T-helper 2 cell treated with Interferon-gamma antibody and Interleukin-4, amounts not matched to agents 100 ng/mL and 5 ng/mL, for 36 hours (primary cell): ENCODE measurements around the gene COLEC12. TPM values are rescaled to one million over a fixed set of nuclear protein-coding genes. Genes with fewer than 3 reads are reported as not detected.

Source experiments
- intact Hi-C: fragments of 100-400 bp; cut with micrococcal nuclease; formaldehyde crosslinking; loops from one replicate; pipeline ENCODE4 v1.15.1; 2023
- total RNA-seq: library from RNA; stranded (reverse); gene quantifications from 2 replicates; pipeline ENCODE4 v1.2.3, GENCODE V29; 2022

COLEC12 gene
- total RNA-seq, 1 donor from 2014 or later: not detected

DNA sequence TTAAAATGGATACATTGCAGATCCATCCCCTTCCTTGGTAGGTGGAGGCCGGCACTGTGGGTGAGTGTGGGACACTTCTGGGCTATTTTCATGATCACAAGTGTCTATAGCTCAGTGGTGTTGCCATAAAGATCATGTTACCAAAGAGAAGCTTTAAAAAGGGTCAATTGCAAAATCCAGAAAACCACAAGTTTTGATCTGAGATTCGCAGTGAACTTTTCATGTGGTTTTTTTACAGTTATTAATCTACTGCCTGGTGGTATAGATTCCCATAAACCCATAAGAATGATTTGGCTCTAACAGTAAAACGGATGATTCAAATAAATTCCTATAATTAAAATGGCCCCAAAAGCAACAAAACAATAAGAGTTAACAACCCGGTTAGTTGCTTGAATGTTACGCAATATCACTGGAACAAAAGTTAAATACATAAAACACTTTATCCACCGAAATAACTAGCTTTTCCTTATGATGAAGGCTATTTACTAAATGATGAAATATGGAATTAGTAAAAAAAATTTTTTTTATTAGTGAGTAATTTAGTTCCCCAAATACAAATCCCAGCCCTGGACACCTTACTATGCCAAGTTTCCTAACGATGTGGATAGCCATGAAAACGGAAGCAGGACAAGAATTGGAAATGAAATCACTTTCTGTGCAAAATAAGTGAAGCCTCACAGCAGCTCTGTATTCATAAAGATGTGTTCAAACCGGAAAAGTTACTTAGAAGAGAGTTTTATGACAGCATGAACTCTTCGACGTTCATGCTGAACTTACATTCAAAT, 137.0 kb downstream of the COLEC12 start:
- intact Hi-C loops: no loop called here

DNA sequence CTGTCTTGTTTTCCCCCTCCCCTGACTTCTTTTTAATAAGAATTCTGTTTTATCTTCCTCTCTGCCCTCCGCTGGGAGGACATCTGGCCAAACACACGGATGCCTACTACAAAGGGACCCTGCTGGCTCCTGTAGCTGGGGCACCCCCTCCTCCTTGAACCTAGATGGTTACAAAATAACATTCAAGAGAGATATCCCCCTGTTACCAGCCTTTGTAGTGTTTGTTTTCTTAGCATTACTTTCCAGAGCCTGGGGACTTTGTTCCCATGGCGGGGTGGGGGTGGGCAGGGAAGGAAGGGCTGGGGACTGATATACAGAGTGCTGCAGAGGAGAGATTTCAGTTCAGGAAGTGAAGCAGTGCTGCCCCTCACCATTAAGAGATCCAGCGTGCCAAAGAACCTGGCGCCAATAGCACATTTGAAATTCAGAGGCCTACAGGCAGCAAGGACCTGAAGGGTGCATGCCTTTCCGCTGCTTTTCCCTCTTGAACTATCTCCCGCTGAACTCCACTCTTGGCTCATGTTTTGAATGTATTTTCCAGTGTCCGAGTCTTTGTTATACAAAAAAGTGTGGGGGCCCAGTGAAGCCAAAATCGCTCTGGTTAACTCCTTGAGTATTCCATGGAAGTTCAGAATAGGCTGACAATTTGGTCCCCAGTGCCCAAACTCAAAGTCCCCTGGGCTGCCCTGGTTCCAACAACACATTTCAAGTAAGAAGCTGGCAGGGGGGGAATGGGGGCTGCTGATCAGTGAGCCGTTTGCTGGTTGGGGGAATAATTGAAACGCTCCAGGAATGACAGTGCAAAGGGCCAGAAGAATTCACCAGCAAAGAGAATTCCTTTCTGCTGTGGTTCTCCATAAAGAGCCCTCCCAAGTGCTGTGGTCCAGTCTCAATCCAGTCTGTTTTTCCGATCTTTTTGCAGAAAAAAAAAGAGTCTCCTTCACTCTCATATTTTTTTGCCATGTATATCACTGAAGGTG, 137.9 kb downstream of the COLEC12 start:
- intact Hi-C loops: no loop called here

GRCh38 chr18:361941-362310, 138.6 kb downstream of the COLEC12 start:
- intact Hi-C loops: no loop called here

- intact Hi-C loops: no loop called here
Measured at GRCh38 chr18:361100-361732, 139.3 kb downstream of the COLEC12 start.

GRCh38 chr18:360676-361075, 139.8 kb downstream of the COLEC12 start:
- intact Hi-C loops: no loop called here

DNA sequence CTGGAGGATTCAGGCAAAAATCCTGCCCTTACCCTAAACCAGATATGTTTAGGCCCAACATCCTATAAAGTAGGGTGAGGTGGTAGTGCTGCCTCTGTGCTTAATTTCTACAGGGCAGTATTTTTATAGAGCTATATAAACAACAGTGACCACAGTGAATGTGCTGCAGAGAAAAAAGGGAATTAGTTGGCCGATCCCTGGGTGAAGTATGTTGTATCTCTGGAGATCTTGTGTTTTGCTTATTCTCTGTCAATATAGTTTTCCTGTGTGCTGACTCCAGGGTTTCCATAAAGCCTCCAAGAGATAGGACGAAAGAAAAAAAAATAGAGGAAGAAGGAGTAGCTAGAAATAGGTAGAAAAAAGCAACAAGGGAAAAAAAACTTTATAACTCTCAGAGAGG, 143.7 kb downstream of the COLEC12 start:
- intact Hi-C loops: no loop called here

DNA sequence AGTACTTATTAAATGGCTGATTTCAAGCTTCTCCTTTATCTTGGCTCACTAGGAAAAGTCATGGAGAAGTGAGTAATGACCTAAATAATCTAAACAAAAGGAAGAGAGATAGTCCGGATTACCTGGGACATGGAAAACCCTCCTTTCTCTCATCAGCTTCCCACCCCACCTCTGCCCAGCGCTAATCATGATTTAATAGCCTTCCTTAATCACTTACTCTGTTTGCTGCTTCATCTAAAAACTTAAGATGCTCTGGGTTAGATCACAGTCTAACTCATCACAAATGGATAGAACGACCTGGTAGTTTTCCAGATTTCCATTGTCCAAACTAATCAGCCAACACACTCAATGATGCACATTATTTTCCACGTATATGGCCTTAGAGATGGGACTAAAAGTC, 144.8 kb downstream of the COLEC12 start:
- intact Hi-C loops: no loop called here

DNA sequence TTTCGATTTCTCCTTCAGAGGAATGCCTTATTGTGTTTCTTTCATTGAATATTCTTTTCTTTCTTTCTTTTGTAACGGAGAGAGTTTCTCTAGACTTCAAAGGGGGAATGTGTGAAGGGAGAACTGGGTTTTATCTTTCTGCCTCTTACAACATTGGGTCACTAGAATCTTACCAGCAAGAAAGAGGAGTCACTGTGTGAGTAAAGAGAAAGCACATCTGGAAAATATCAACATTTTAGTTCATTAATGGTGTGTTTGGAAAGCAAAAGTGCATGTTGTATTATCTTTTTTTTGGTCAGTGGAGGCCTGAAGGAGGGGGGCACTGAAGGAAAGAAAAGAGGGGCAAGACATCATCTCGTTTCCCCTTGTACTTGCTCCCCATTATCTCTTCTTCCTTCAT, 146.0 kb downstream of the COLEC12 start:
- intact Hi-C loops: no loop called here

- intact Hi-C loops: no loop called here
Measured at GRCh38 chr18:354003-354402, 146.5 kb downstream of the COLEC12 start.

DNA sequence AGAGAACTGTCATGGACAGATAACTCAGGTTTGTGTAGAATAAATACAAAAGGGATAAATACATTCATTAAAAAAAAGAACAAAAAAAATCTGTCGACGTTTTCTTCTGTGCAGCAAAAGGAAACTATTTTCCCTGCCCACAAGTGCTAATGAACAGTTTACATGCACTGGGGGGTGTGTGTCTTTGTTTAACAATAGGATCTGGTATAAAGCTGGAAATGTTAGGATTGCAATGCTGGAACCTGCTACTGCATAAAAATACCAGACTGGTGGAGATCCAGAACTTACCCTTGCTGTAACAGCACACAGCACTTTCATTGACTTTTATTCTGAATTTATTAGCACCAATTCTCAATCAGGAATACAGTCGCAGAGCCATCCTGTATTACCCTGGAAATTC, 148.1 kb downstream of the COLEC12 start:
- intact Hi-C loops: no loop called here

DNA sequence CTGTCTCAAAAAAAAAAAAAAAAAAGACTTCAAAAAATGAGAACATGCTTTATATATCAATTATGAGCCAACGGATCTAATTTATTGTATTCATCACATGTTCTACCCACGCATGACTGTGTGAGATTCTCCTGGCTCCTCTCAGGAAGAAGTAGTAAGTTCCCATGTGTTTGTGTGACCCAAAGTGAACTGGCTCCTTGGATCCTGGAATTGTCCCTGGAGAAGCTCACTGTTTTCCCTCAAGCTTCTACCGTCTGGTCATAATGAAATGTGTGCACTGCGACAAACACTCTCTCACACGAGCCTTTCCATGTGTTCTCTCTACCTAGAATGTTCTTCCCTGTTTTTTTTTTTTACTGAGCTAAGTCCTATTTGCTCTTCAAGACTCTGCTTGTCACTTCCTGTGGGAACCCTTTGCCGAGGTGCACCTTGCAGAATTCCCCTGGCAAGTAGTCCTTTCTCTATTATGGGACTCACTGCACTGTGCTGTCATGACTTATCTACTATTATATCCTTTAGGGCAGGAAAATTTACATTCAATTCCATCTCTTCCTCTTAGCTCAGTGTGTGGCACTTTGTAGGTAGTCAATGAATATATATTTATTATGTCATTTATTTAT, 149.4 kb downstream of the COLEC12 start:
- intact Hi-C loops: no loop called here

- intact Hi-C loops: no loop called here
Measured at GRCh38 chr18:346600-346999, 153.9 kb downstream of the COLEC12 start.

- intact Hi-C loops: no loop called here
Measured at GRCh38 chr18:341102-341501, 159.4 kb downstream of the COLEC12 start.

GRCh38 chr18:340044-340443, 160.5 kb downstream of the COLEC12 start:
- intact Hi-C loops: no loop called here

DNA sequence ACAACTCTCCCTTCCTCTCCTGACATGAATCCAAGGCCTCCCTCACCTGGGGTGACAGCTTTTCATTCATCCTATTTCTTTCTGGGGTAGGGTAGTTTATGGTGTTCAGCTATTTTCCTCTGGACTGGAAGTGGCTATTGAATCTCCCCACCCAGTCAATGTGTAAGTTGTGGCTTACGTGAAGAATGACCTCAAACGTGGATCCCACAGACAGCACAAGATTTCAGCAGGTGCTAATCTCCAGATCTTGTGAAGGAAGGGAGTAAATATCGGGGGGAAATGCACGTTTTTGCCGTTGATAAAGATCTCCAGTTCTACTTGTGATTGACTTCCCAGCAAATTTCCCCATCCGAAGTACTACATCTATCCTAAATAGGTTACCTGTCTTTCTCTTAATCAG, 161.3 kb downstream of the COLEC12 start:
- intact Hi-C loops: no loop called here

- intact Hi-C loops: no loop called here
Measured at GRCh38 chr18:336713-337112, 163.8 kb downstream of the COLEC12 start.

GRCh38 chr18:335733-336132, 164.8 kb downstream of the COLEC12 start:
- intact Hi-C loops: no loop called here

DNA sequence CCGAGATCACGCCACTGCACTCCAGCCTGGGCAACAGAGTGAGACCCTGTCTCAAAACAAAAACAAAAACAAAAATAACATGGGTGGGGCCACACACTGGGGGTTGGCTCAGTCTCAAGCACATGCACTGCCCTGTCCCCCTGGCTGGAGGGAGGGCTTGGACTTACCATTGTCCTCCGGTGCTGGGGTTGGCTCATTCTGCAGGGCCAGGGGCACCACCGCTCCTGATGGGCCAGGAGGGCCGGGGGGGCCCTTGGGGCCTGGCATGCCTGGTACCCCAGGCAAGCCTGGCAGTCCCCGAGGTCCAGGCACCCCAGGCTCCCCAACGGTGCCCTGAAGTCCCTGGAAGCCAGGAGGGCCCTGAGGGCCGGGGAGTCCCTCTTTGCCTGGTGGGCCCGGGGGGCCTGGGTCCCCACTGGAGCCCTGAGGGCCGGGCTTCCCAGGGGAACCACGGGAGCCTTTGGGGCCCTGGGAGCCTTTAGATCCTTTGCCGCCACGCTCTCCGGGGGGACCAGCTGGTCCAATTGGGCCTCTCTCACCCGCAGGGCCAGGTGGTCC, 165.8 kb downstream of the COLEC12 start:
- intact Hi-C loops: no loop called here

DNA sequence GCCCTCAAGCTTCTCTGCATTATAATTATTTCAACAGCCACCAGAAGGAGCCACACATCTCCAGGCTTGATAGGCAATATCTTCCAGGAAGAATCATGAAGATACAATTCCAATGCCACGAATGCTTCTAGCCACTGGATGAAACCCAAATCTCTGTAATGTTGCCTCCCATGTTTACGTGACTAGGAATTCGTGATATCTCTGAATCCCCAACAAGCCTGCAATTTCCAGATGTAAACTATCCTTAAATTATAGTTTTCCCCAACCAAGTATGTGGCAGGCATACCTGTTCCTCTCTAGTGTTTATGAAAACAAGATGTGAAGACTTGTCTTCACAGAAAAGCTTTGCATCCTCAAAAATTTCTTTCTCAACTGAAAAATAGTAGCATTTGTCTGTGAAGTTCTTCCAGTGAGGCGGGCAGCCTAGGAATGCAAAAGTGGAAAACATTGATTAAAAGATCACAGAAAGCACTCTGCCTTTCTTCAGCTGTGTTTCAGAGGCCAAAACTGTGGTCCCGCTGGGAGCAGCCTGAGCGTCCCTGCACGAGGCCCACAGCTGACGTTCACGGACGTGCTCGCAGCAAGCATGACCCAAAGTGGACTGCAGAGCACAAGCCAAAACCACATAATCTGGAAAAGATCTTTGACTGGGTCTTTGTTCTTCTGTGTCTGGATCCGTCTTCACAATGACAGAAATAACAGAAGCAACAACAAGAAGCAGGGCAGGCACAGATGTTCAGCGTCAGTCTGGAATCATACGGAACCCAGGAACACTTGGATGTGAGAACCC, 167.6 kb downstream of the COLEC12 start:
- intact Hi-C loops: no loop called here

DNA sequence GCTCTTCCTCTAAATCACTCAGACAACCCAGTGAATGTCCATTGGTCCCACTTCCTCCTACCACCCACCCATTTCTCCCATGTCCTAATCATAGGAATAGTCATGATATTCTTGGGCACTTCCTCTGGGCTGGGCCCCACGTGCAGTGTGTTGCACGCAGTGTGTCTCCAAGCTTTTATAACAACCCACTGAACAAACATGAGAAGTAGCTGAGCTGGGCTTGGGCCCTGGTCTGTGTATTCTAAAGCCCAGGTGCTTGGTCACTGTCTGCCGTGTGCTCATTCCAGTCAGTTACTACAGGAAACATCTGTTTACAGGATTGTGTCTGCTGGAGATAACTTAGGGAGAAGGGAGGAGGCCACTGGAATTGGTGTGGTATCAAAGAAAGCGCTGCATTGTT, 168.5 kb downstream of the COLEC12 start:
- intact Hi-C loops: no loop called here
